Kidney epithelial cell (primary cell): ENCODE measurements around the gene KIF13A. TPM values are rescaled to one million over a fixed set of nuclear protein-coding genes. Genes with fewer than 3 reads are reported as not detected.
"Not testable (repeated sequence)": the region's sequence is repeated elsewhere in the genome, so short reads cannot be mapped to it uniquely, and the experiment has no call there.

ENCODE experiments used
- DNase-seq: peaks from one replicate; pipeline ENCODE4 v3.0.0-alpha.2; 2010; ENCODE audit warnings: low read depth
- H3K27me3 ChIP-seq: 2 replicates; pipeline ENCODE4 v1.6.0; 2011; ENCODE audit warnings: low read length; ENCODE audit not compliant: control insufficient read depth, insufficient read depth
- H3K36me3 ChIP-seq: 2 replicates; pipeline ENCODE4 v1.5.1; 2011; ENCODE audit warnings: low read length; ENCODE audit not compliant: control insufficient read depth, insufficient read depth
- H3K4me3 ChIP-seq: 2 replicates; pipeline ENCODE4 v1.5.1; 2011; ENCODE audit warnings: low read depth, mild to moderate bottlenecking, control low read depth, low read length
- total RNA-seq: library from RNA; depleted of rRNA; stranded (reverse); fragments of >200 nt; gene quantifications from 2 replicates; pipeline ENCODE4 v1.2.3, GENCODE V29; 2015
- TF ChIP-seq, protein P1 (sequence below): IDR thresholded peaks from 2 replicates; pipeline ENCODE4 v1.5.1; 2011; ENCODE audit warnings: mild to moderate bottlenecking, moderate library complexity, low read length, control low read depth, inconsistent platforms; ENCODE audit not compliant: insufficient read depth, poor library complexity, severe bottlenecking

The KIF13A gene
- total RNA-seq, 1 donor from 2014 or later, result 30.9 TPM

DNA sequence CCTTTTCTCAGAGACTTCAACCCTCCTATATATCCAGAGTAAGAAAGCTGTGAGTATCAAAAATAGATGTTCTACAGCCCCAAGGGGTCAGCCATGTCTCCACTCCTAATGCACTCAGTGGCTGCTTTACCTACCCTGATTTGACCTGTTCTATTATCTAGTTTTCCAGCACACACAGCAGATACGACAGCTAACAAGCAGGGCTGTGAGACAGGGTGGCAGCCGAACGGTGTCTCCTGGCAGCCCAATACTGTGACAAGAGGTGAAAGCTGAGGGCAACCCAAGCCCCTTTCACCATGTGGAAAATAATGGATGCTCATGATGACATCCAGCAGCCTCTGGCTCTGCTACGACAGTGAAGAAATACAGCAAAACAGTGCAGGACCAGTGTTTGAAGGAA is 67.9 kb downstream of the KIF13A start:
- H3K4me3 ChIP-seq, result no peak overlapping the region
- H3K27me3 ChIP-seq, result no peaks in the 10 kb centered on the region
- no peak for DNase-seq
- no peaks in the 10 kb centered on the region for H3K36me3 ChIP-seq
- TF ChIP-seq, protein P1, sequence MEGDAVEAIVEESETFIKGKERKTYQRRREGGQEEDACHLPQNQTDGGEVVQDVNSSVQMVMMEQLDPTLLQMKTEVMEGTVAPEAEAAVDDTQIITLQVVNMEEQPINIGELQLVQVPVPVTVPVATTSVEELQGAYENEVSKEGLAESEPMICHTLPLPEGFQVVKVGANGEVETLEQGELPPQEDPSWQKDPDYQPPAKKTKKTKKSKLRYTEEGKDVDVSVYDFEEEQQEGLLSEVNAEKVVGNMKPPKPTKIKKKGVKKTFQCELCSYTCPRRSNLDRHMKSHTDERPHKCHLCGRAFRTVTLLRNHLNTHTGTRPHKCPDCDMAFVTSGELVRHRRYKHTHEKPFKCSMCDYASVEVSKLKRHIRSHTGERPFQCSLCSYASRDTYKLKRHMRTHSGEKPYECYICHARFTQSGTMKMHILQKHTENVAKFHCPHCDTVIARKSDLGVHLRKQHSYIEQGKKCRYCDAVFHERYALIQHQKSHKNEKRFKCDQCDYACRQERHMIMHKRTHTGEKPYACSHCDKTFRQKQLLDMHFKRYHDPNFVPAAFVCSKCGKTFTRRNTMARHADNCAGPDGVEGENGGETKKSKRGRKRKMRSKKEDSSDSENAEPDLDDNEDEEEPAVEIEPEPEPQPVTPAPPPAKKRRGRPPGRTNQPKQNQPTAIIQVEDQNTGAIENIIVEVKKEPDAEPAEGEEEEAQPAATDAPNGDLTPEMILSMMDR, result no peak

DNA sequence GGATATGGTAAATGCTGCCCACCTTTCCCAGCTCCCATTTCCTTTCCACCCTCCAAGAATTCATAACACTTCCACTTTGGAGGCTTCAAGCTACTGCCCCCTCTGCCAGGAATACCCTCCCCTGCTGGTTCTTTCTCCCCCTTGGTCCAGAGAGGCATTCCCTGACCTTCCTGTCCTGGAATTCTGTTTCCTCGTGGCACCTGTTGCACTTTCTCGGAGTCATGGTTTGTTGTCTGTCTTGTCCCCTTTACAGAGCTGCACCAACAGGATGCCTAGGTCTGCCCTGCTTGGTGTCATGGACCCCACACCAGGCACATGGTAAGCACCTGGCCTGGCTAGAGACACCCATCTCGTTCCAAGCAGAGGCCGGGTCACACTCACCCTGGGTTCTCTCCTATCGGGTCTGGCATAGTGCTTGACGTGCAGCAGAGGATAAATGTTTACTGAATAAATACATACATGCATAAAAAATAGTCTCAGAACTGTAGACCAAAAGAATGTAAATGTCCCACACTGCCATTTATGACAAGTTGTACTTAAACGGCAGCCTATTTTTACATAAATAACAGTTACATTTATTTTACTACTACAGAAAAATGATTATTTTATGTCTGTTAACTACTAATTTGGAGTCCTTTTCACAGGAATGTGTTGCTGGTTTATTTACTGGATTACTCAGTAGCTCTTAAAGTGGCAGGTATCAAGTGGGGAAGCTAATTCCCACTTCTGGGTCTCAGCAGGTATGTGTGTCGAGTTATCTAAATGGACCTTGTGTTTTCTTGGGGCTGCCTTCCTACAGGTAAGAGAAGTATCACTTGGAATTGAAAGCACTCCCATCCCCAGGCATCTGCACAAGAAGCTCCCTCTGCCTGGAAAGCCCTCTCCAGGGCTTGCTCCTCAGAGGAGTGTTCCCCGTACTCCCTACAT is 69.3 kb downstream of the KIF13A start:
- TF ChIP-seq, protein P1, result no peak
- no peak for DNase-seq
- H3K4me3 ChIP-seq, result no peak overlapping the region
- no peaks in the 10 kb centered on the region for H3K36me3 ChIP-seq
- H3K27me3 ChIP-seq, result no peaks in the 10 kb centered on the region

DNA sequence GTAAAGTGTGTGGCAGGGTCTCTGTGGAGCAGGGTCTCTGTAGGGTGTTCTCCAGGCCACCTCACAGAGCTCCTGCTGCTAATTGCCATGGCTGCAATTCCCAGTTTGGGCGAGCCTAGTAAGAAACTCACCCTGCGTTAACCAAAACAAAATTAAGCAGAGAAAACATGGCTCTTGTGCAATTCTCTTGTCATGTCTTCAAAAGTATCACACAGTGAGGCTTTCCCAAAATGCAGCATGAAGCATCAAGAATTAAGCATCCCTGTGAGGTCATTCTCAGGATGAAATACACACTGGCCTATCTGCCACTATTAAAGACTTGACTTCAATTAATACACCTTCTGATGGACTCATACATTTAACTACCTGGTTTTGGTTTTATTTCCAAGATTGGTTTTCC is 72.8 kb downstream of the KIF13A start:
- Histone ChIP-seq H3K27me3 (no peaks in the 10 kb centered on the region), H3K36me3 (no peaks in the 10 kb centered on the region)
- TF ChIP-seq, protein P1, result no peak

DNA sequence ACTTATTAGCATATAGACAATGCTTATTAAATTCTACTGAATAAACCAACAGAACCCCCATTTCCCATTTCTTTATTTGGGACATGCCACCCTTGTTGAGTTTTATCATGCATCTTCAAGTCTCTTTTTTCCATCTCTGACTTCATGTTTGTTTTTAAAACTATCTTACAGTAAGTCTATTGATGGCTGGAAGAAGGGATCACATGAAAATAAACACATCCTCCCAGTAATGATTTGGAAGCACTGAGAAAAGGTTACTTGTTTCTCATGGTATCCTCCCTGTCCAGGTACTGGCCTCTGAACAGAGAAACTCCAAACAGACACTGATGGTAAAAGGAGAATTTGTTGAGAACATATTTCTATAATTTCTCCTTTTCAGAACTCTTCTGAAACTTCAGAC is 74.9 kb downstream of the KIF13A start:
- H3K4me3 ChIP-seq, result no peak overlapping the region
- no peak for DNase-seq
- H3K36me3 ChIP-seq, result no peaks in the 10 kb centered on the region
- TF ChIP-seq, protein P1, result no peak
- no peaks in the 10 kb centered on the region for H3K27me3 ChIP-seq

More for the DNA sequence above, 72.8 kb downstream of the KIF13A start:
- H3K4me3 ChIP-seq, result no peak overlapping the region
- DNase-seq, result no peak

DNA sequence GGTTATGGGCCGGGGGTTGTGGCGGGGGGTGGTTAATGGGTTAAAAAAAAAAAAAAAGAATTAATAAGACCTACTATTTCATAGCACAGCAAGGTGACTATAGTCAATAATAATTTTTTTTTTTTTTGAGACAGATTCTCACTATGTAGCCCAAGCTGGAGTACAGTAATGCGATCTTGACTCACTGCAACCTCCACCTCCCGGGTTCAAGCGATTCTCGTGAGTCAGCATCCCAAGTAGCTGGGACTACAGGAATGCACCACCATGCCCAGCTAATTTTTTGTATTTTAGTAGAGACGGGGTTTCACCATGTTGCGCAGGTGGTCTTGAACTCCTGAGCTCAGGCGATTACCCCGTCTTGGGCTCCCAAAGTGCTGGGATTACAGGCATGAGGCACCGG is 75.8 kb downstream of the KIF13A start:
- H3K27me3 ChIP-seq, DNase-seq, H3K36me3 ChIP-seq, H3K4me3 ChIP-seq: not testable (repeated sequence)

DNA sequence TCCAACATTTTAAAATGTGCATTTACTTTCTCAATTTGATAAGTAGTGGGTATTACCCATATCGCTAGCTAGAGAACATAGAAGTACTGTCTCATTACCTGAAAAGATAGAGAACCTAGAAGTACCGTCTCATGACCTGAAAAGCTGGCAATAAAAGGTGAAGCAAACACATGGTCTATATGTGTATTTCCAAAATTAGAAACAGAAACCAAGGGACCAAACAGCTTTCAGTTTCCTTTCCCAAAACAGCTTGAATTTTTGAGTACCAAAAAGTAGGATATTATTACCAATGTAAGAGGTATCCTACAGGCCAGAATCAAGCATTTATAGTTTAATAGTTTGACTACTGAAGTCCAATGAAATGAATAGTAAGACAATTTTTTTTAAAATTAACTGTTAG is 77.2 kb downstream of the KIF13A start:
- no peak overlapping the region for H3K4me3 ChIP-seq
- no peak for DNase-seq
- TF ChIP-seq, protein P1, result no peak

More for the DNA sequence above, 77.2 kb downstream of the KIF13A start:
- Histone ChIP-seq H3K27me3 (no peaks in the 10 kb centered on the region), H3K36me3 (no peaks in the 10 kb centered on the region)
